Islet precursor cell (in vitro differentiated cells): ENCODE data around the gene SRSF11.

ENCODE experiments used
- DNase-seq: peaks from one replicate; pipeline ENCODE4 v3.0.0-alpha.2; 2018

Gene SRSF11

GRCh38 chr1:70224954-70225353, 3.8 kb downstream of the SRSF11 start:
- no peak for DNase-seq

- no peak for DNase-seq
These were observed 6.3 kb downstream of the SRSF11 start for GRCh38 chr1:70227439-70227838.

GRCh38 chr1:70228670-70229069, 7.5 kb downstream of the SRSF11 start:
- DNase-seq = no peak

DNA sequence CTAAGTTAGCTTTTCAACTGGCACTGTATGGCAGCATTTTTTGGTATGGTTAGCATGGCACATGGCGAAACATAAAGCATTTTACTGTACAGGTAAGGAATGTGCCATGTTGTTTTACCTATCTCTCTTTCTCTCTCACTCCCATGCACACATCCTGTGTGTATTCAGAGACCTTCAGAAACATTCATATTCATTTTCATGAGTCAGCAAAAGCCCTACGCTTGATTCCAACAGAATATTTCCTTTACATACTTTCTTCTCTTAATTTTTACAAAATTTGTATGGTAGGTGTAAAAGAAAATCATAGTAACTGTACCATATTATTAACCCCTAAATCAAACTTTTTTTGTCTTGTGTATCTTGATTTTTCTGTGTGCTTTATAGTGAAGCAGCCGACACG, 10.3 kb downstream of the SRSF11 start:
- DNase-seq = no peak

- no peak for DNase-seq
These were observed 13.6 kb downstream of the SRSF11 start for GRCh38 chr1:70234733-70235132.

- no peak for DNase-seq
These were observed 18.8 kb downstream of the SRSF11 start for GRCh38 chr1:70239940-70240339.

DNA sequence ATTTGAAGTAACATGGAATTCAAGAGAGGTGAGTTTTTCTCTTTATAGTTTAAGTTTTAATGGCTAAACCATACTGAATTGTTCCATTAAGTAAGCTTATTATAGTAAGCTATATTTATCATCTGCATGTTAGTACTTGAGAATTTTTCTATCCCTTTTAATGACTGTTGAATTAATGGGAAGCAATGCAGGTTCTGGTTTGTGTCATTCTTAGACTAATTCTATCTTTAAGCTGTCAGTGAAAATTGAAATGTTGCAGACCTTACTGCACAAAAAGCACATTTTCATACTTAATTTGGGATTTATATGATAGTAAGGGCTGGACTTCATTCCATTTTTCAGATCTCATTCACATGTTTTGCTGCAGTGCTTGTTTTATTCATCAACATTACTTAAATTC, 25.9 kb downstream of the SRSF11 start:
- DNase-seq = no peak

GRCh38 chr1:70247768-70248167, 26.6 kb downstream of the SRSF11 start:
- DNase-seq = no peak

DNA sequence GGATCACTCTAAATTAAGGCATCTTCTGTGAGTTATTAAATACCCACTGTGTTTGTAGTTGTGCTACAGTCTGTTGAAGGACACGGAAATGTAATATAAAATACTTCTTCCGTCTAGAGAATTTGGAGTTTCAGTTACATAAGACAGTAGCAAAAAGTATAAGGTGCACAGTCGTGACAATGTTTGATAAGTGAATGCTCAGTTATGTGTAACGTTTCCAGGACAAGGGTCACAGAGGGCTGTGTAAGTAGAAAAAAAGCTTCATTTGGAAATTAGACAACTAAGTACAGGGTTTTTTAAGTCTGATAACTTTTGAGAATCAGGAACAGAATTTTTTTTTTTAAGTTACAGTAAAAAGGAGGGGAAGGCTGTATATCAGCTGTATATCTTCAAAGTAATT, 27.5 kb downstream of the SRSF11 start:
- no peak for DNase-seq

DNA sequence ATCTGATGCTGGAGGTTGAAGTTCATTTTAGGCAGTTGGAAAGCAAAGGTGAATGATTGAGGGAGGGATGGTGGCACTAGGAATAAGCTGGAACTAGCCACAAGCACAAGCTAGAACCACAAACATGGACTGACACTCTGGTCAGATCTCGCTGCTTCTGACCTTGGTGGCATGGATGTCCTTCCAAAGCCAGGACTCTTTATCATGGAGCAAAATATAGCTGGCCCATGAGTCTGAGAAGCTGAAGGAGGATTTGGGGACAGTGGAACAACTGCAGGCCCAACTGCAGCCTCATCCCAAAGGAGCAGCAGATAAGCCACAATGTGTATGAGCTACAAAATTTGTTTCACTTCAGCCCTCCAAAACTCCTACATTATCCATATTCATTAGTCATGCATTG, 35.5 kb downstream of the SRSF11 start:
- DNase-seq = no peak

DNA sequence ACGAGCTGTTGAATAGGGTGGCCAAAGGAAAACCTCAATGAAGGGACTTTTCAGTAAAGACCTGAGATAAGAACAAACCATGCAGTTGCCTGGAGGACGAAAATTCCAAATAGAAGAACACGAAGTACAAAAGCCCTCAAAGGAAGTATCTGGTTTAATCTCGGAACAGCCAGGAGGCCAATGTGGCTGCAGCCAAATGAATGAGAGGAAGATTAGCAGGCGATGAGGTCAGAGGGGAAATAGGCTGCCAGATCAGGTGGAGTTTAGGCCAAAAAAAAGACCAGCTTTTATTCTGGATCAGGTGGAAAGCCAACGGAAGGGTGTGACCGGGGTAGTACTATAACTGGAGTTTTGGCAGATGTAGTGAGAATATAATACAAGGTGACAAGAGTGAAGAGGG, 43.7 kb downstream of the SRSF11 start:
- peak; percentile 73 for DNase-seq

DNA sequence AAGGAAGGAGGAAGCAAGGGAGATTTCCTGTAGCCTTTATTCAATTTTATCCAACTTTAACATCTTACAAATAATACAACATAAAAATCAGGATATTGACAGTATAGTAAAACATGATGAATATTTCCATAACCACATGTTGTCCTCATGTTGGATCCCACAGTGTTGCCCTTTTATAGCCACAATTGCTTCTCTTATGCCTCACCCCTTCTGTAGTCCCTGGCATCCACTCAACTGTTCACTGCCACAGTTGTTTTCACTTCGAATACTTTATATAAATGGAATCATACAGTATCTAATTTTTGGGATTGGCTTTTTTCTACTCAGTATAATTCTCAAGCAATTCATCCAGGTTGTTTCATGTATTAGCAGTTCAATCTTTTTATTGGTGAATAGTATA, 44.8 kb downstream of the SRSF11 start:
- no peak for DNase-seq

DNA sequence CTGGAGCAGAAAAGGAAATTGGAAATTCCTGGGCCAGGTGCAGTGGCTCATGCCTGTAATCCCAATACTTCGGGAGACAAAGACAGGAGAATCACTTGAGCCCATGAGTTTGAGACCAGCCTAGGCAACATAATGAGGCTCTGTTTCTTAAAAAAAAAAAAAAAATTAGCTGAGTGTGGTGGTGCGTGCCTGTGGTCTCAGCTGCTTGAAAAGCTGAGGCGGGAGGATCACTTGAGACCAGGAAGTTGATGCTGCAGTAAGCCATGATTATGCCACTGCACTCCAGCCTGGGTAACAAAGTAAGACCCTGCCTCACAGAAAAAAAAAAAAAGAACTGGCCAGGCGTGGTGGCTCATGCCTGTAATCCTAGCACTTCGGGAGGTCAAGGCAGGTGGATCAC, 56.7 kb downstream of the SRSF11 start:
- no peak for DNase-seq

DNA sequence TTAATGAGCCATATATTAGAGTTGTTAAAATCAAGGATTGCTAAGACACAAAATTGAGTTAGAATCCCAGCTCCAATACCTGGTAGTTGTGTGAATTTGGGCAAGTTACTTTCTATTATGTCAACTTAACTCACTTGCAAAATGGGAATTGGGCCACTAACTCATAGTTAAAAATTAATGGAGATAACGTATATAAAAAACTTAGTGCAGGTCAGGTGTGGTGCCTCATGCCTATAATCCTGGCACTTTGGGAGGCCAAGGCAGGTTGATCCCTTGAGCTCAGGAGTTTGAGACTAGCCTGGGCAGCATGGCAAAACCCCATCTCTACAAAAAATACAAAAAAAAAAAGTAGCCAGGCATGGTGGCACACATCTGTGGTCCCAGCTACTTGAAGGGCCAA, 57.5 kb downstream of the SRSF11 start:
- DNase-seq = no peak

- DNase-seq = no peak
These were observed 63.2 kb downstream of the SRSF11 start for GRCh38 chr1:70284366-70284765.

- DNase-seq = no peak
These were observed 65.3 kb downstream of the SRSF11 start for GRCh38 chr1:70286453-70286852.

DNA sequence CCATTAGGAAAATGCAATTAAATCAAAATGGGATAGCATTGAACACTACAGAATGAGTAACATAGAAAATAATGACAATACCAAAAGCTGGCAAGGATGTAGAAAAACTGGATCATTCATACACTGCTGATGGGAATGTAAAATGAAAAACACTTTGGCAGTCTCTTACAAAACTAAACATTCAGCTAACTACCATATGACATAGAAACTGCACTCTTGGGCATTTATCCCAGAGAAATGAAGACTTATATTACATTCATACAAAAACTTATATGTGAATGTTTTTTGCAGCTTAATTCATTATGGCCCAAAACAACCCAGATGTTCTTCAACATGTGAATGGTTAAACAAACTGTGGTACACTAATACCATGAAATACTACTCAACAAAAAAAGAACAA, 67.0 kb downstream of the SRSF11 start:
- DNase-seq = no peak

DNA sequence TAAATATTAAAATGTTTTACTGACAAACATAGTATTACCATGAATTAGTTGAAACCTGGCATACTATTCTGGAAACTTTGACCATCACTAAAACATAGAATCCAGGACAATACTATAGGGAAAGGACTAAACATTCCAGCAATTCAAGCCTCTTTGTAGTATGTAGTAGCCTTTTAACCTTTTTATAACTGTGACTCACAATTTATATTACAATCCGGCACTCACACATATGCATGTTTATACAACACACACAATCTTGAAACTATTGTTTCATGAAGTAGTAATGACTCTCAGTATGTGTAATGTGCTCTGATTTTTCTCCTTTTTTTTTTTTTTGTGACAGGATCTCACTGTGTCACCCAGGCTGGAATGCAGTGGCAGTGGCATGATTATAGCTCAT, 69.0 kb downstream of the SRSF11 start:
- no peak for DNase-seq

- no peak for DNase-seq
These were observed 72.1 kb downstream of the SRSF11 start for GRCh38 chr1:70293186-70293843.

DNA sequence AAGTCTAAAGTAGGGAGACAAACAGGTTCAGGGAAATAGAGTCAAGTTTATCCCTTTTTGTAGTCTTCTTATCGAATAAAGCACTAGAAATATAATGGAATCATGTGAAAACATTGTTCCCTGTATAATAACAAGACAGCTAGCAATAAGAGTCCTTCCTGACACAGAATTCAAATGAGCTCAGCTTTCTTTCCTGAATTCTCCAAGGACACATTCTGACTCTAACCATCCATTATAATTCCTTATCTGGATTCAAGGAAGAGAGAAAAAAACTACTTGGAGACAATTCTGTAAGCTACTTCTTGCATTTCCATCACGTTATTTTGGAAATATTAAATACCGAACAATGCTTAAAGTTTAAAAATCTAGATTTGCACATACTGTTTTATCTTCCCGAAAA, 74.6 kb downstream of the SRSF11 start:
- DNase-seq = no peak

- DNase-seq = no peak
These were observed 78.3 kb downstream of the SRSF11 start for GRCh38 chr1:70299472-70299871.
